Prostate gland (tissue), 2 donors: ENCODE measurements around the gene ID3. TPM values are rescaled to one million over a fixed set of nuclear protein-coding genes. Genes with fewer than 3 reads are reported as not detected.

Experiments
- DNase-seq: peaks from one replicate; pipeline ENCODE4 v3.0.0-alpha.2; 2019; ENCODE audit warnings: low spot score
- H3K27ac ChIP-seq, 2 donors: fragments of 200-600 bp; sonication (generic); 2 replicates each; pipeline ENCODE4 v1.5.1; 2017 to 2019
- H3K27me3 ChIP-seq: fragments of 200-600 bp; sonication (generic); replicated peaks from 2 replicates; pipeline ENCODE4 v1.5.1; 2019; ENCODE audit not compliant: insufficient read depth
- H3K36me3 ChIP-seq, 2 donors: fragments of 200-600 bp; sonication (generic); 1 replicate in 1 of 2; 2 replicates in 1 of 2; pipeline versions ENCODE4 v1.5.1 to v1.8.1; 2017 to 2019
- H3K4me1 ChIP-seq: fragments of 200-600 bp; sonication (generic); replicated peaks from 2 replicates; pipeline ENCODE4 v1.5.1; 2019
- H3K4me3 ChIP-seq, 2 donors: fragments of 200-600 bp; sonication (generic); 2 replicates each; pipeline ENCODE4 v1.5.1; 2017 to 2019
- H3K9me3 ChIP-seq: fragments of 200-600 bp; sonication (generic); 2 replicates; pipeline ENCODE4 v1.5.1; 2017
- CTCF ChIP-seq, 4 experiments: fragments of 200-600 bp in 2 of 4; fragments of 450-650 bp in 2 of 4; sonication (generic) in 2 of 4; IDR thresholded peaks; 1 replicate in 3 of 4; 2 replicates in 1 of 4; pipeline ENCODE4 v1.5.1; 2016 to 2019; ENCODE audit warnings: antibody characterized with exemption in 4 of 4, mild to moderate bottlenecking in 2 of 4, moderate library complexity in 2 of 4
- POLR2A ChIP-seq: fragments of 450-650 bp; IDR thresholded peaks from one replicate; pipeline ENCODE4 v1.6.1; 2016; ENCODE audit warnings: antibody characterized with exemption, mild to moderate bottlenecking
- POLR2AphosphoS5 ChIP-seq: sonication (generic); formaldehyde crosslinking; IDR thresholded peaks from one replicate; pipeline ENCODE4 v1.6.1; 2017; ENCODE audit warnings: antibody characterized with exemption
- WGBS: methylation state at CpG from one replicate; pipeline ENCODE4 v1.1.5; 2018; 5-methylcytosine and 5-hydroxymethylcytosine counted together
- intact Hi-C: fragments of 100-400 bp; cut with DNase I; formaldehyde crosslinking; loops from one replicate; pipeline ENCODE4 v1.14.2; 2022
- total RNA-seq, 2 donors: library from RNA; depleted of rRNA; stranded (reverse); fragments of >200 nt; gene quantifications; one replicate each; pipeline ENCODE4 v1.1.0, GENCODE V29; 2016

The ID3 gene
- total RNA-seq, 2 donors from 2014 or later = 151 to 184 TPM

- H3K4me1 ChIP-seq = no peaks in the 10 kb centered on the region
- no peak overlapping the region for H3K4me3 ChIP-seq
- no peaks in the 10 kb centered on the region for H3K36me3 ChIP-seq
- intact Hi-C loops = no loop called here
- TF ChIP-seq POLR2A = no peak
- TF ChIP-seq CTCF (IDR thresholded peaks at IDR 0.05) = no peak
- TF ChIP-seq POLR2AphosphoS5 = no peak
- H3K9me3 ChIP-seq = no peaks in the 10 kb centered on the region
- 92% methylated on average over 7 of the region's 7 CpGs for WGBS
- DNase-seq = no peak
- no peak overlapping the region for H3K27ac ChIP-seq
- no peaks in the 10 kb centered on the region for H3K27me3 ChIP-seq
Measured at GRCh38 chr1:23594927-23595353, 35.6 kb upstream of the ID3 start.

GRCh38 chr1:23594149-23594907 is 35.0 kb upstream of the ID3 start:
- no peak for DNase-seq
- TF ChIP-seq POLR2A (no peak), POLR2AphosphoS5 (no peak), CTCF (IDR thresholded peaks at IDR 0.05) (no peak)
- H3K9me3 ChIP-seq = no peaks in the 10 kb centered on the region
- 86% methylated on average over 3 of the region's 3 CpGs for WGBS
- H3K27ac ChIP-seq = no peak overlapping the region
- H3K4me1 ChIP-seq = no peaks in the 10 kb centered on the region
- intact Hi-C loops = no loop called here
- no peaks in the 10 kb centered on the region for H3K36me3 ChIP-seq
- no peak overlapping the region for H3K4me3 ChIP-seq
- no peaks in the 10 kb centered on the region for H3K27me3 ChIP-seq

- no peaks in the 10 kb centered on the region for H3K27me3 ChIP-seq
- no peak overlapping the region for H3K27ac ChIP-seq
- no peak for TF ChIP-seq POLR2AphosphoS5
- TF ChIP-seq CTCF (IDR thresholded peaks at IDR 0.05) = no peak
- no peak for TF ChIP-seq POLR2A
- H3K4me1 ChIP-seq = no peaks in the 10 kb centered on the region
- intact Hi-C loops = no loop called here
- H3K4me3 ChIP-seq = no peak overlapping the region
- no peaks in the 10 kb centered on the region for H3K36me3 ChIP-seq
- peak; percentile 25 for DNase-seq
- 34% methylated on average over 6 of the region's 6 CpGs for WGBS
- no peaks in the 10 kb centered on the region for H3K9me3 ChIP-seq
Measured at GRCh38 chr1:23593556-23594148, 34.4 kb upstream of the ID3 start.

- Histone ChIP-seq H3K4me1 (no peaks in the 10 kb centered on the region), H3K36me3 (no peaks in the 10 kb centered on the region), H3K9me3 (no peaks in the 10 kb centered on the region), H3K27ac (no peak overlapping the region), H3K4me3 (no peak overlapping the region), H3K27me3 (no peaks in the 10 kb centered on the region)
- 56% methylated on average over 5 of the region's 5 CpGs for WGBS
- TF ChIP-seq POLR2AphosphoS5 = no peak
- no peak for TF ChIP-seq CTCF (IDR thresholded peaks at IDR 0.05)
- no peak for TF ChIP-seq POLR2A
- intact Hi-C loops = no loop called here
- peak; percentile 15 for DNase-seq
Measured at GRCh38 chr1:23593042-23593521, 33.8 kb upstream of the ID3 start.
